Temporal lobe (tissue), 1 donor: ENCODE results near the gene MRPS10. TPM values are rescaled to one million over a fixed set of nuclear protein-coding genes. Genes with fewer than 3 reads are reported as not detected.

Experiments used
- total RNA-seq: library from RNA; depleted of rRNA; stranded (reverse); fragments of >200 nt; gene quantifications from one replicate; pipeline ENCODE4 v1.2.3, GENCODE V29; 2014

MRPS10 gene
- total RNA-seq, 1 donor from 2014 or later, result 31.7 TPM

Other genes with a start within 250 kb of the MRPS10 start
- gene TAF8, start 167.3 kb downstream of the MRPS10 start, total RNA-seq, result 5.4 TPM
- gene C6orf132, start 75.2 kb downstream of the MRPS10 start, total RNA-seq, result under 0.01 TPM
- 1.2 TPM for gene GUCA1A, start 44.5 kb downstream of the MRPS10 start, total RNA-seq
- gene GUCA1B, start 22.9 kb downstream of the MRPS10 start, total RNA-seq, result 0.74 TPM
- gene TRERF1, start 234.1 kb upstream of the MRPS10 start, total RNA-seq, result 3.2 TPM